H9 (cell line): ENCODE results near the gene NDUFV1. TPM values are rescaled to one million over a fixed set of nuclear protein-coding genes. Genes with fewer than 3 reads are reported as not detected.
"Not testable (repeated sequence)": the region's sequence is repeated elsewhere in the genome, so short reads cannot be mapped to it uniquely, and the experiment has no call there.

ENCODE experiments used
- DNase-seq: peaks from one replicate; pipeline ENCODE4 v3.0.0-alpha.2; 2017
- H2AFZ ChIP-seq: one replicate; pipeline ENCODE4 v1.6.1; 2013; ENCODE audit warnings: mild to moderate bottlenecking, low read length, control low read depth, moderate library complexity
- H2AK5ac ChIP-seq: 2 replicates; pipeline ENCODE4 v1.6.1; 2013; ENCODE audit warnings: low read length, control low read depth, mixed read lengths; ENCODE audit not compliant: insufficient read length
- H2BK120ac ChIP-seq: one replicate; pipeline ENCODE4 v1.6.1; 2013; ENCODE audit warnings: low read depth, mild to moderate bottlenecking, low read length, control low read depth, inconsistent platforms; ENCODE audit not compliant: poor library complexity, severe bottlenecking
- H2BK12ac ChIP-seq: 2 replicates; pipeline ENCODE4 v1.6.1; 2013; ENCODE audit warnings: low read length, control low read depth, mixed read lengths, low read depth; ENCODE audit not compliant: insufficient read length
- H2BK15ac ChIP-seq: 2 replicates; pipeline ENCODE4 v1.6.1; 2013; ENCODE audit warnings: low read depth, low read length, control low read depth
- H2BK20ac ChIP-seq: one replicate; pipeline ENCODE4 v1.6.1; 2013; ENCODE audit warnings: low read depth, mild to moderate bottlenecking, low read length, control low read depth, inconsistent platforms; ENCODE audit not compliant: poor library complexity, severe bottlenecking
- H2BK5ac ChIP-seq: 2 replicates; pipeline ENCODE4 v1.6.1; 2013; ENCODE audit warnings: low read length, control low read depth, mixed read lengths; ENCODE audit not compliant: insufficient read length
- H3K14ac ChIP-seq: 2 replicates; pipeline ENCODE4 v1.6.1; 2013; ENCODE audit warnings: low read length, control low read depth; ENCODE audit not compliant: insufficient read depth
- H3K18ac ChIP-seq: 2 replicates; pipeline ENCODE4 v1.6.1; 2013; ENCODE audit warnings: low read depth, mild to moderate bottlenecking, mixed read lengths, low read length, control low read depth; ENCODE audit not compliant: insufficient read length
- H3K23ac ChIP-seq: 2 replicates; pipeline ENCODE4 v1.6.1; 2013; ENCODE audit warnings: low read length, control low read depth, mixed read lengths, low read depth; ENCODE audit not compliant: insufficient read length
- H3K23me2 ChIP-seq: 2 replicates; pipeline ENCODE4 v1.6.1; 2013; ENCODE audit warnings: low read depth, mild to moderate bottlenecking, mixed read lengths, low read length, control low read depth; ENCODE audit not compliant: insufficient read length, poor library complexity, severe bottlenecking
- H3K27ac ChIP-seq: 2 replicates; pipeline ENCODE4 v1.5.1; 2013; ENCODE audit warnings: low read length, control low read depth, mixed read lengths, low read depth; ENCODE audit not compliant: insufficient read length
- H3K27me3 ChIP-seq: 2 replicates; pipeline ENCODE4 v1.6.1; 2013; ENCODE audit warnings: low read length, control low read depth, inconsistent platforms; ENCODE audit not compliant: insufficient read depth
- H3K4ac ChIP-seq: 2 replicates; pipeline ENCODE4 v1.6.1; 2013; ENCODE audit warnings: low read depth, mild to moderate bottlenecking, control low read depth, inconsistent platforms, low read length, moderate library complexity
- H3K4me1 ChIP-seq: 2 replicates; pipeline ENCODE4 v1.6.1; 2013; ENCODE audit warnings: low read length, control low read depth, inconsistent platforms; ENCODE audit not compliant: insufficient read depth
- H3K4me2 ChIP-seq: 2 replicates; pipeline ENCODE4 v1.6.1; 2013; ENCODE audit warnings: low read length, control low read depth, mixed read lengths; ENCODE audit not compliant: insufficient read length, insufficient read depth
- H3K56ac ChIP-seq: 2 replicates; pipeline ENCODE4 v1.6.1; 2013; ENCODE audit warnings: low read depth, mild to moderate bottlenecking, mixed read lengths, low read length, control low read depth; ENCODE audit not compliant: insufficient read length
- H3K79me1 ChIP-seq: 2 replicates; pipeline ENCODE4 v1.6.1; 2013; ENCODE audit warnings: low read depth, mild to moderate bottlenecking, moderate library complexity, low read length, control low read depth, inconsistent platforms; ENCODE audit not compliant: insufficient read depth, poor library complexity, severe bottlenecking
- H3K79me2 ChIP-seq: 2 replicates; pipeline ENCODE4 v1.6.1; 2013; ENCODE audit warnings: low read length, control low read depth, inconsistent platforms; ENCODE audit not compliant: insufficient read depth
- H3K9ac ChIP-seq: 2 replicates; pipeline ENCODE4 v1.6.1; 2013; ENCODE audit warnings: low read length, control low read depth, mixed read lengths; ENCODE audit not compliant: insufficient read length; ENCODE audit errors: extremely low read depth
- H3K9me3 ChIP-seq: one replicate; pipeline ENCODE4 v1.6.1; 2013; ENCODE audit warnings: low read depth, low read length, inconsistent platforms; ENCODE audit not compliant: control insufficient read depth
- H3T11ph ChIP-seq: one replicate; pipeline ENCODE4 v1.6.1; 2013; ENCODE audit warnings: mild to moderate bottlenecking, low read length, control low read depth, inconsistent platforms
- H4K20me1 ChIP-seq: one replicate; pipeline ENCODE4 v1.6.1; 2013; ENCODE audit not compliant: control insufficient read depth, insufficient read length, insufficient read depth
- H4K5ac ChIP-seq: 2 replicates; pipeline ENCODE4 v1.6.1; 2013; ENCODE audit warnings: low read depth, mild to moderate bottlenecking, mixed read lengths, low read length, control low read depth; ENCODE audit not compliant: insufficient read length
- H4K8ac ChIP-seq: replicated peaks from 2 replicates; pipeline ENCODE4 v1.6.1; 2013; ENCODE audit warnings: low read length, control low read depth, mixed read lengths, low read depth; ENCODE audit not compliant: insufficient read length
- H4K91ac ChIP-seq: 2 replicates; pipeline ENCODE4 v1.6.1; 2013; ENCODE audit warnings: low read depth, mild to moderate bottlenecking, moderate library complexity, mixed read lengths, low read length, control low read depth; ENCODE audit not compliant: insufficient read length
- H3K27ac Mint-ChIP-seq, 3 experiments: 2 replicates in 2 of 3; 3 replicates in 1 of 3; pipeline ENCODE4 v1.8.0; 2020 to 2021; ENCODE audit warnings: mixed read lengths in 3 of 3, mild to moderate bottlenecking in 1 of 3, moderate library complexity in 1 of 3
- H3K27me3 Mint-ChIP-seq: 2 replicates; pipeline ENCODE4 v1.8.0; 2021; ENCODE audit warnings: low read depth, mild to moderate bottlenecking, moderate library complexity, mixed read lengths
- H3K36me3 Mint-ChIP-seq, 3 experiments: 2 replicates in 2 of 3; 3 replicates in 1 of 3; pipeline ENCODE4 v1.8.0; 2020 to 2021; ENCODE audit warnings: low read depth in 3 of 3, mixed read lengths in 3 of 3; ENCODE audit not compliant: insufficient read depth in 1 of 3
- H3K4me1 Mint-ChIP-seq, 2 experiments: 2 replicates each; pipeline ENCODE4 v1.8.0; 2020; ENCODE audit warnings: mixed read lengths in 2 of 2
- H3K4me3 Mint-ChIP-seq, 2 experiments: 2 replicates in 1 of 2; 3 replicates in 1 of 2; pipeline ENCODE4 v1.8.0; 2020 to 2021; ENCODE audit warnings: mild to moderate bottlenecking in 2 of 2, mixed read lengths in 2 of 2, moderate library complexity in 1 of 2
- H3K9me3 Mint-ChIP-seq, 2 experiments: 2 replicates in 1 of 2; 3 replicates in 1 of 2; pipeline ENCODE4 v1.8.0; 2020; ENCODE audit warnings: mild to moderate bottlenecking in 2 of 2, mixed read lengths in 2 of 2, moderate library complexity in 1 of 2
- WGBS: extraction: QIAGEN DNeasy Blood & Tissue Kit; methylation state at CpG from one replicate; pipeline ENCODE4 v1.1.7; 2013; ENCODE audit warnings: missing lambda C conversion rate, low lambda C conversion rate, mixed read lengths; ENCODE audit not compliant: insufficient read length; ENCODE audit errors: extremely low coverage; 5-methylcytosine and 5-hydroxymethylcytosine counted together
- total RNA-seq: library from RNA; stranded (reverse); gene quantifications from 2 replicates; pipeline ENCODE4 v1.2.1, GENCODE V29; 2021
- TF ChIP-seq, protein P1 (sequence below): fragments of 200-600 bp; sonication (generic); conservative IDR thresholded peaks from 3 replicates; pipeline ENCODE4 v1.8.0; 2021; ENCODE audit warnings: antibody characterized with exemption, mild to moderate bottlenecking

Gene NDUFV1
- total RNA-seq, 1 experiment from 2014 or later = 154 TPM

DNA sequence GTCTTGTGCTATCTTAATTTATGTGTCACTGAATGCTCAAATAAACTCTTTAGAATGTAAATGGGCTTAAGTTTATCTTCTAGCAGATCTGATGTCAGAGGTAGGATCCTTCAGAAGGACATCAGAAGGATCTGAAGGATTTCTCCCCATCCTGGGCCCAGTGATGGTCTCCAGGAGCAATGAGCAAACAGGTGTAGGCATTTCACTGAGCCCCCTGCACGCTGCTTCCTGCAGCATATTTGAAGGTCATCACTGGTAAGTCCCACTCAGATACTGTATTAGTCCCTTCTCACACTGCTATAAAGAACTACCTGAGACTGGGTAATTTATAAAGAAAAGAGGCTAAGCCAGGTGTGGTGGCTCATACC lies 18.6 kb upstream of the NDUFV1 start:
- H2AFZ ChIP-seq = no peak overlapping the region
- H2BK15ac ChIP-seq = no peak overlapping the region
- TF ChIP-seq, protein P1, sequence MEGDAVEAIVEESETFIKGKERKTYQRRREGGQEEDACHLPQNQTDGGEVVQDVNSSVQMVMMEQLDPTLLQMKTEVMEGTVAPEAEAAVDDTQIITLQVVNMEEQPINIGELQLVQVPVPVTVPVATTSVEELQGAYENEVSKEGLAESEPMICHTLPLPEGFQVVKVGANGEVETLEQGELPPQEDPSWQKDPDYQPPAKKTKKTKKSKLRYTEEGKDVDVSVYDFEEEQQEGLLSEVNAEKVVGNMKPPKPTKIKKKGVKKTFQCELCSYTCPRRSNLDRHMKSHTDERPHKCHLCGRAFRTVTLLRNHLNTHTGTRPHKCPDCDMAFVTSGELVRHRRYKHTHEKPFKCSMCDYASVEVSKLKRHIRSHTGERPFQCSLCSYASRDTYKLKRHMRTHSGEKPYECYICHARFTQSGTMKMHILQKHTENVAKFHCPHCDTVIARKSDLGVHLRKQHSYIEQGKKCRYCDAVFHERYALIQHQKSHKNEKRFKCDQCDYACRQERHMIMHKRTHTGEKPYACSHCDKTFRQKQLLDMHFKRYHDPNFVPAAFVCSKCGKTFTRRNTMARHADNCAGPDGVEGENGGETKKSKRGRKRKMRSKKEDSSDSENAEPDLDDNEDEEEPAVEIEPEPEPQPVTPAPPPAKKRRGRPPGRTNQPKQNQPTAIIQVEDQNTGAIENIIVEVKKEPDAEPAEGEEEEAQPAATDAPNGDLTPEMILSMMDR = no peak
- peaks cover 8% of the 10 kb centered on the region for H3K23me2 ChIP-seq
- H3K4ac ChIP-seq = no peak overlapping the region
- no peak overlapping the region for H3T11ph ChIP-seq
- H2BK20ac ChIP-seq = no peak overlapping the region
- no peaks in the 10 kb centered on the region for H3K4me1 ChIP-seq
- no peaks in the 10 kb centered on the region for H4K20me1 ChIP-seq
- Mint-ChIP-seq H3K27ac (no peak overlapping the region; a peak in 1 of 7 replicates), H3K36me3 (peaks cover 29 to 46% (median 42%) of the 10 kb centered on the region in 3 experiments), H3K4me3 (no peak overlapping the region), H3K4me1 (peaks cover 25 to 35% of the 10 kb centered on the region in 2 experiments), H3K9me3 (peaks cover 0 to 3% of the 10 kb centered on the region in 2 experiments; a peak in 1 of 5 replicates), H3K27me3 (no peaks in the 10 kb centered on the region; the same call in 1 of the 2 replicates)
- H2BK120ac ChIP-seq = no peak overlapping the region
- no peak for DNase-seq
- H3K27ac ChIP-seq = no peak overlapping the region
- H4K5ac ChIP-seq = no peak overlapping the region
- whole genome bisulfite sequencing = no CpG with 5 or more reads among the region's 1 CpG
- H3K79me1 ChIP-seq = no peaks in the 10 kb centered on the region
- no peak overlapping the region for H2BK5ac ChIP-seq
- no peak overlapping the region for H4K91ac ChIP-seq
- no peak overlapping the region for H3K9ac ChIP-seq
- no peak overlapping the region for H3K18ac ChIP-seq
- no peak overlapping the region for H3K56ac ChIP-seq
- H2BK12ac ChIP-seq = no peak overlapping the region
- no peak overlapping the region for H3K4me2 ChIP-seq
- peaks cover 5% of the 10 kb centered on the region; the same call in 1 of the 2 replicates for H3K79me2 ChIP-seq
- H3K27me3 ChIP-seq = no peaks in the 10 kb centered on the region
- no peak overlapping the region for H4K8ac ChIP-seq
- H3K9me3 ChIP-seq = no peaks in the 10 kb centered on the region
- no peak overlapping the region for H2AK5ac ChIP-seq
- no peak overlapping the region for H3K14ac ChIP-seq
- H3K23ac ChIP-seq = no peak overlapping the region

DNA sequence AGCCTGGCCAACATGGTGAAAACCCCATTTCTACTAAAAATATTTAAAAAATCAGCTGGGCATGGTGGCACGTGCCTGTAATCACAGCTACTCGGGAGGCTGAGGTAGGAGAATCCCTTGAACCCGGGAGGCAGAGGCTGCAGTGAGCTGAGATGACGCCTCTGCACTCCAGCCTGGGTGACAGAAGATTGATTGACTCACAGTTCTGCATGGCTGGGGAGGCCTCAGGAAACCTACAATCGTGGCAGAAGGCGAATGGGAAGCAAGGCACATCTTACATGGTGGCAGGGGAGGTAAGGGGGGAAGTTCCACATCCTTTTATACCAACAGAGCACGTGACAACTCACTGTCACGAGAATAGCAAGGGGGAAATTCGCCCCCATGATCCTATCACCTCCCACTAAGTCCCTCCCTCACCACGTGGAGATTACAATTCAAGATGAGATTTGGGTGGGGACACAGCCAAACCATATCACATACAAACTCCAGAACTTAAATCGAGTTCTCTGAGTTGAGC lies 17.8 kb upstream of the NDUFV1 start:
- not testable (repeated sequence) for H3K18ac ChIP-seq, H4K20me1 ChIP-seq, H4K5ac ChIP-seq, H3K23ac ChIP-seq, H3K9me3 ChIP-seq, H2BK15ac ChIP-seq, H3K4ac ChIP-seq, H3K79me1 ChIP-seq, H3K27ac ChIP-seq, H3K14ac ChIP-seq, H3K27me3 Mint-ChIP-seq, DNase-seq, H3K27me3 ChIP-seq, H2AK5ac ChIP-seq, H2BK5ac ChIP-seq, H3K4me2 ChIP-seq, H3K9ac ChIP-seq, H2BK120ac ChIP-seq, H3T11ph ChIP-seq, H4K8ac ChIP-seq, H3K23me2 ChIP-seq, H3K56ac ChIP-seq, H3K9me3 Mint-ChIP-seq, H3K79me2 ChIP-seq, H3K4me3 Mint-ChIP-seq, H4K91ac ChIP-seq, H2BK12ac ChIP-seq, H2BK20ac ChIP-seq, H2AFZ ChIP-seq, H3K4me1 ChIP-seq
- WGBS = no CpG with 5 or more reads among the region's 11 CpGs
- H3K27ac Mint-ChIP-seq = peak overlapping the region in 1 of 3 experiments; percentile 88; a peak in 2 of 7 replicates
- peaks cover 29 to 46% (median 42%) of the 10 kb centered on the region in 3 experiments for H3K36me3 Mint-ChIP-seq
- H3K4me1 Mint-ChIP-seq = peaks cover 29 to 39% of the 10 kb centered on the region in 2 experiments
